ENCODE measurements around the gene ALDH8A1. TPM values are rescaled to one million over a fixed set of nuclear protein-coding genes. Genes with fewer than 3 reads are reported as not detected.
"Not testable (repeated sequence)": the region's sequence is repeated elsewhere in the genome, so short reads cannot be mapped to it uniquely, and the experiment has no call there.

Gene ALDH8A1
- total RNA-seq, 5 donors from 2014 or later (not counting 1 experiment from before 2014, with no cell fraction given), result 1.8 to 3.6 (median 2.1) TPM

DNA sequence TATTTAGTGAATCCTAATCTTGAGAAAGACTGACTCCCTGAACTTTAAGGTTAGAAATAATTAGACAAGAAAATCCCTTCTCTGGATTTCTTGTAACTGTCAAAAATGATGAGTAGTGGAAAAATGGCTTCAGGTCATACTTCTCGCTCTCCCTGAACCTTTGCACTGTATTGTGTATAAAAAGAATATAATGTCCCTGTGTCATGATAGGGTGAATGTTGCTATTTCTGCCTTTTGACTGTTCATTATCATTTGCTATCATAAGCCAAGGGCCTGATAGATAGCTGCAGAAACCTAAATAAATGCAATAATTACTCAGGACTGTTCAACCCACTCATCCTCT lies 39.3 kb downstream of the ALDH8A1 start:
- ChIA-PET CTCF (no interaction called here), POLR2A (no interaction called here)
- H3K4me1 Mint-ChIP-seq, result no peaks in the 10 kb centered on the region
- H3K27me3 Mint-ChIP-seq, result no peaks in the 10 kb centered on the region
- Histone ChIP-seq H3K27me3 (replicated peaks in 1 of 2; ENCODE audit: control insufficient read depth in 2 of 2, extremely low read depth in 1 of 2, insufficient read depth in 2 of 2, low read length in 1 of 2) (peaks cover 0 to 9% of the 10 kb centered on the region in 2 experiments), H3K4me1 (ENCODE audit: control insufficient read depth in 1 of 2, extremely low read depth in 1 of 2, insufficient read depth in 2 of 2, low read length in 2 of 2) (no peaks in the 10 kb centered on the region), H3K9me3 (no peaks in the 10 kb centered on the region), H3K4me3 (ENCODE audit: control insufficient read depth in 1 of 2, extremely low read depth in 1 of 2, low read length in 1 of 2) (no peak overlapping the region), H3K27ac (ENCODE audit: low read length) (no peak overlapping the region), H3K36me3 (ENCODE audit: control insufficient read depth in 2 of 2, extremely low read depth in 1 of 2, insufficient read depth in 1 of 2, low read length in 1 of 2) (no peaks in the 10 kb centered on the region)
- H3K27ac Mint-ChIP-seq, result no peak overlapping the region
- H3K4me3 Mint-ChIP-seq, result no peak overlapping the region
- DNase-seq (no peak), ATAC-seq (replicated peaks in 1 of 4) (no peak)
- H3K36me3 Mint-ChIP-seq, result no peaks in the 10 kb centered on the region
- H3K9me3 Mint-ChIP-seq, result no peaks in the 10 kb centered on the region
- WGBS (ENCODE audit: insufficient coverage), result no CpG with 5 or more reads among the region's 1 CpG

DNA sequence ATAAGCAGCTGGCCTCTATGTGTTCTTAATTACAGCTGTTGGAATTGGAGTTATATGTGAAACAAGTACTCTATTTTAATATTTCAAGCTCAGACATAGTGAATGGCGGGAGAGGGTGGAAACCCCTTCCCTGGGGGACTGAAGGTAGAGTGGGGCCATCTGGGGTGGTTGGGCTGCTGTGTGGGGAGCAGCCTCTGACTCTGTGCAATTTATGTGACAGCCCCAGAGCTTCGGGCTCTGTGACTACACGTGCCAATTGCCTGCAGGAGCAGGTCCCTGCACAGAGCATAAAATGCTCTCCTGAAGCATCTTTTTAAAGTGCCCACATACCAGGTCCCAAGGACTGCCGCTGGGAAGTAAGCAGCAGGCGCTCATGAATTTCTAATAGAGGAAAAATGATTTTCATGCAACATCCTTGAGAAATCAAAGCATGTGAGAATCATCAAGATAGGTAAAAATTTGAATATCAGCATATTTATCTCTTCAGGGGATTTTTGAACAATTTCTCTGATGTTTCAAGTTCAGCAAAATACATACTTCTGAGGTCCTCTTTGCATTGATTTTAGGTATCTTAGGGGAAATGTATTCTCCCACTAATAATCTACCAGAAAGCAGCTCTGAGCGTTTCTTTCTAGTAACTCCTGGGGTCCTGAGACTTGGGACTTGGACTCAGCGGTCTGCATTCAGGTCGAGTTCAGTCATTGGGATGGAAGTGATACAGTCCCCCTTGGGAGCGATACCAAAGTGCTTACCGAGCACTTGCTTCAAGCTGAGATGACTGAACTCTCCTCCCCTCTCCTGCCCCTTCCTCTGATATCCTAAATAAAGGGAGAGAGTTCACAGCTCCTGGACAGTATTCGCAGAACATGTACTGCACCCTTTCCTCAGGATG lies 40.0 kb downstream of the ALDH8A1 start:
- no peaks in the 10 kb centered on the region for H3K4me1 Mint-ChIP-seq
- no peaks in the 10 kb centered on the region for H3K36me3 Mint-ChIP-seq
- ChIA-PET CTCF (interaction anchor here (0.5 to 1.1 kb wide), 4 partner anchors 26 to 32 kb away, joined by 3 to 5 read pairs (median 4); no protein-coding TSS in a partner anchor), POLR2A (no interaction called here)
- H3K4me3 Mint-ChIP-seq, result no peak overlapping the region
- H3K4me3 ChIP-seq (ENCODE audit: control insufficient read depth in 1 of 2, extremely low read depth in 1 of 2, low read length in 1 of 2), result no peak overlapping the region
- H3K36me3 ChIP-seq (ENCODE audit: control insufficient read depth in 2 of 2, extremely low read depth in 1 of 2, insufficient read depth in 1 of 2, low read length in 1 of 2), result no peaks in the 10 kb centered on the region
- whole genome bisulfite sequencing (ENCODE audit: insufficient coverage), result 39% methylated on average over 2 of the region's 11 CpGs
- no peak overlapping the region for H3K27ac Mint-ChIP-seq
- H3K27me3 Mint-ChIP-seq, result no peaks in the 10 kb centered on the region
- ATAC-seq (replicated peaks in 1 of 4) (no peak), DNase-seq (no peak)
- H3K9me3 Mint-ChIP-seq, result no peaks in the 10 kb centered on the region
- no peak overlapping the region for H3K27ac ChIP-seq (ENCODE audit: low read length)
- peaks cover 0 to 9% of the 10 kb centered on the region in 2 experiments for H3K27me3 ChIP-seq (replicated peaks in 1 of 2; ENCODE audit: control insufficient read depth in 2 of 2, extremely low read depth in 1 of 2, insufficient read depth in 2 of 2, low read length in 1 of 2)
- H3K4me1 ChIP-seq (ENCODE audit: control insufficient read depth in 1 of 2, extremely low read depth in 1 of 2, insufficient read depth in 2 of 2, low read length in 2 of 2), result no peaks in the 10 kb centered on the region
- no peaks in the 10 kb centered on the region for H3K9me3 ChIP-seq

DNA sequence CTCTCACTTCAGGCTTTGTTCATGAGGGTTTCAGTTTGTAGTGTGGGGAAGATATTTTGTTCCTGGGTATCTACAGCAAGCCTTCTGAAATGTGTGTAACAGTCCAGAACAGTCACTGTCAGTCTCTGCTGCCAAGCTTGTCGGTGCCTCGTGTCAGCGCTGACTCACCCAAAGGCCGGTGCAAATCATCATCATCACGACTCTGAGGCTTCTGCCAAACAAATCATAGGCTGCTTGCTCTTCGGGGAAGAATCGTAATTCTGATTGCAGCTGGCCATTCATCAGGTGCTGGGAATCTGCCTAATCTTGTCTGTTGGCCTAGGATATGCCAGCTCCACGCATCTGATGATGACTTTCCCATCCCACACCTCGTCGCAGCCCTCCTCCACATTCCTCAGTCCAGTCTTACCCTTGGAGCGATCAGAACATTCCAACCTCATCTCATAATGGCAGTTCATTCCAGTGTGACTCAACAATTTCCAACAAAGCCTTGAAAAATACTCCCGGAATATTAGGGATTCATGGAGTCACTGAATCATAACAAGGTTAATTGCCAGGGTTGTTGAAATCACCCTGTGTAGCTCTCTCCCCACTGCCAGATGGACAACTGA lies 40.9 kb downstream of the ALDH8A1 start:
- H3K27ac ChIP-seq (ENCODE audit: low read length), result no peak overlapping the region
- no peak for ATAC-seq (replicated peaks in 1 of 4)
- Mint-ChIP-seq H3K4me3 (no peak overlapping the region), H3K27ac (no peak overlapping the region), H3K9me3 (no peaks in the 10 kb centered on the region), H3K4me1 (no peaks in the 10 kb centered on the region), H3K36me3 (no peaks in the 10 kb centered on the region), H3K27me3 (no peaks in the 10 kb centered on the region)
- WGBS (ENCODE audit: insufficient coverage), result 86% methylated on average over 12 of the region's 12 CpGs
- H3K27me3 ChIP-seq (replicated peaks in 1 of 2; ENCODE audit: control insufficient read depth in 2 of 2, extremely low read depth in 1 of 2, insufficient read depth in 2 of 2, low read length in 1 of 2), result peaks cover 0 to 9% of the 10 kb centered on the region in 2 experiments
- no peak overlapping the region for H3K4me3 ChIP-seq (ENCODE audit: control insufficient read depth in 1 of 2, extremely low read depth in 1 of 2, low read length in 1 of 2)
- no peaks in the 10 kb centered on the region for H3K9me3 ChIP-seq
- no peak for DNase-seq
- no peaks in the 10 kb centered on the region for H3K36me3 ChIP-seq (ENCODE audit: control insufficient read depth in 2 of 2, extremely low read depth in 1 of 2, insufficient read depth in 1 of 2, low read length in 1 of 2)
- POLR2A ChIA-PET, result no interaction called here
- no peaks in the 10 kb centered on the region for H3K4me1 ChIP-seq (ENCODE audit: control insufficient read depth in 1 of 2, extremely low read depth in 1 of 2, insufficient read depth in 2 of 2, low read length in 2 of 2)
- CTCF ChIA-PET, result interaction anchor here (0.9 to 1.1 kb wide), 2 partner anchors 31 to 33 kb away, joined by 3 to 5 read pairs; no protein-coding TSS in a partner anchor

DNA sequence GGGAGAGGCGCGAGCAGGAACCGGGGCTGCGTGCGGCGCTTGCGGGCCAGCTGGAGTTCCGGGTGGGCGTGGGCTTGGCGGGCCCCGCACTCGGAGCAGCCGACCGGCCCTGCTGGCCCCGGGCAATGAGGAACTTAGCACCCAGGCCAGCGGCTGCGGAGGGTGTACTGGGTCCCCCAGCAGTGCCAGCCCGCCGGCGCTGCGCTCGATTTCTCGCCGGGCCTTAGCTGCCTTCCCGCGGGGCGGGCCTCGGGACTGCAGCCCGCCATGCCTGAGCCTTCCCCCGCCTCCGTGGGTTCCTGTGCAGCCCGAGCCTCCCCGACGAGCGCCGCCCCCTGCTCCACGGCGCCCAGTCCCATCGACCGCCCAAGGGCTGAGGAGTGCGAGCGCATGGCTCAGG lies 45.2 kb downstream of the ALDH8A1 start:
- DNase-seq; POLR2A ChIA-PET; H3K27me3 ChIP-seq (replicated peaks in 1 of 2; ENCODE audit: control insufficient read depth in 2 of 2, extremely low read depth in 1 of 2, insufficient read depth in 2 of 2, low read length in 1 of 2); H3K27ac ChIP-seq (ENCODE audit: low read length); H3K4me3 Mint-ChIP-seq; H3K4me1 ChIP-seq (ENCODE audit: control insufficient read depth in 1 of 2, extremely low read depth in 1 of 2, insufficient read depth in 2 of 2, low read length in 2 of 2); ATAC-seq (replicated peaks in 1 of 4); H3K4me3 ChIP-seq (ENCODE audit: control insufficient read depth in 1 of 2, extremely low read depth in 1 of 2, low read length in 1 of 2); H3K27me3 Mint-ChIP-seq; H3K36me3 Mint-ChIP-seq; H3K36me3 ChIP-seq (ENCODE audit: control insufficient read depth in 2 of 2, extremely low read depth in 1 of 2, insufficient read depth in 1 of 2, low read length in 1 of 2); H3K4me1 Mint-ChIP-seq; H3K9me3 Mint-ChIP-seq; CTCF ChIA-PET; H3K27ac Mint-ChIP-seq; H3K9me3 ChIP-seq: not testable (repeated sequence)
- 73% methylated on average over 3 of the region's 42 CpGs for WGBS (ENCODE audit: insufficient coverage)

DNA sequence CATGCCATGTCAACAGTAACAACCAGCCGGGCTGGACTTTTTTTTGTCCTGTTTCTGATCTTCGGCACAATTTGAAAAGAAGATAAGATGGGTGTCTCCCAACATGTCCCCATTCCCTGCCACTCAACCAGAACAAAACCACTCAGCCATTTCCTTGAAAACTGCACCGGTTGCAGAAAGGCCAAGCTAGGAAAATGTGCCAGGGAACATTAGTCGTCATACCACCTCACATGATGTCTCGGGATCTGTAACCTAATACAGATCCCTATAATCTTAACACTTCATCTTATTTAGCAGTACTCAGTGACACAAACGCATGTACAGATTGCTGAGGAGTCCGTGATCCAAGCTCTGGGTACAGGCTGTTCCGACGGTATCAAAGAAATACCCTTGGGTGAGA lies 46.5 kb downstream of the ALDH8A1 start:
- no peaks in the 10 kb centered on the region for H3K27me3 Mint-ChIP-seq
- CTCF ChIA-PET, result no interaction called here

DNA sequence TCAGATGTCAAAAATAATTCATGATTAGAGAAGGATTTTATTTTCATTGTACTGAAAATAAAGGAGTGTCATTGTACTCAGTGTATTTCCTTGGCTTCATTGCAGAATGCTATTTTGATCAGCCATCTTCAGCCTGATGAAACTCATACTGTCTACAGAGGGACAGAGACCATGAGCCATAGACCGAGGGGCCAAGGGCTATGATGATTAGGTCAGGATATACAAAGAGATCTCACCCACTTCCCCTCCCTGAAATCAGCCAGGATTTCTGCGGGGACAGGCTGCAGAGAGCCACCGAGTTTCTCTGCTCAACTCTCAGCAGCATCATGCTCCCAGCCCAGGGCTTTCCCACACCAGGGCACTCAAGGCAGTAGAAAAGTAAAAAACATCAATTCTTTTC lies 47.0 kb downstream of the ALDH8A1 start:
- POLR2A ChIA-PET, result no interaction called here
- Mint-ChIP-seq H3K4me1 (no peaks in the 10 kb centered on the region), H3K9me3 (no peaks in the 10 kb centered on the region), H3K36me3 (no peaks in the 10 kb centered on the region), H3K4me3 (no peak overlapping the region), H3K27ac (no peak overlapping the region), H3K27me3 (no peaks in the 10 kb centered on the region)
- DNase-seq, result no peak
- CTCF ChIA-PET, result no interaction called here
- WGBS (ENCODE audit: insufficient coverage), result 85% methylated on average over 2 of the region's 3 CpGs
- no peak overlapping the region for H3K27ac ChIP-seq (ENCODE audit: low read length)
- H3K9me3 ChIP-seq, result no peaks in the 10 kb centered on the region
- no peaks in the 10 kb centered on the region for H3K27me3 ChIP-seq (replicated peaks in 1 of 2; ENCODE audit: control insufficient read depth in 2 of 2, extremely low read depth in 1 of 2, insufficient read depth in 2 of 2, low read length in 1 of 2)
- no peaks in the 10 kb centered on the region for H3K36me3 ChIP-seq (ENCODE audit: control insufficient read depth in 2 of 2, extremely low read depth in 1 of 2, insufficient read depth in 1 of 2, low read length in 1 of 2)
- no peaks in the 10 kb centered on the region for H3K4me1 ChIP-seq (ENCODE audit: control insufficient read depth in 1 of 2, extremely low read depth in 1 of 2, insufficient read depth in 2 of 2, low read length in 2 of 2)
- H3K4me3 ChIP-seq (ENCODE audit: control insufficient read depth in 1 of 2, extremely low read depth in 1 of 2, low read length in 1 of 2), result no peak overlapping the region
- ATAC-seq (replicated peaks in 1 of 4), result no peak

More for the DNA sequence above, 46.5 kb downstream of the ALDH8A1 start:
- POLR2A ChIA-PET, result no interaction called here
- no peak overlapping the region for H3K4me3 Mint-ChIP-seq
- no peaks in the 10 kb centered on the region for H3K9me3 ChIP-seq
- H3K36me3 ChIP-seq (ENCODE audit: control insufficient read depth in 2 of 2, extremely low read depth in 1 of 2, insufficient read depth in 1 of 2, low read length in 1 of 2), result no peaks in the 10 kb centered on the region
- peaks cover 0 to 2% of the 10 kb centered on the region in 2 experiments for H3K27me3 ChIP-seq (replicated peaks in 1 of 2; ENCODE audit: control insufficient read depth in 2 of 2, extremely low read depth in 1 of 2, insufficient read depth in 2 of 2, low read length in 1 of 2)
- H3K27ac Mint-ChIP-seq, result no peak overlapping the region
- ATAC-seq (replicated peaks in 1 of 4) (no peak), DNase-seq (no peak)
- H3K4me1 ChIP-seq (ENCODE audit: control insufficient read depth in 1 of 2, extremely low read depth in 1 of 2, insufficient read depth in 2 of 2, low read length in 2 of 2), result no peaks in the 10 kb centered on the region
- 71% methylated on average over 1 of the region's 9 CpGs for WGBS (ENCODE audit: insufficient coverage)
- H3K36me3 Mint-ChIP-seq, result no peaks in the 10 kb centered on the region
- no peak overlapping the region for H3K27ac ChIP-seq (ENCODE audit: low read length)
- no peaks in the 10 kb centered on the region for H3K4me1 Mint-ChIP-seq
- no peak overlapping the region for H3K4me3 ChIP-seq (ENCODE audit: control insufficient read depth in 1 of 2, extremely low read depth in 1 of 2, low read length in 1 of 2)
- H3K9me3 Mint-ChIP-seq, result no peaks in the 10 kb centered on the region

All from T-cell (primary cell).